Activated naive CD8-positive, alpha-beta T cell treated with anti-CD3 and anti-CD28 coated beads, Interleukin-2, amount 50 U/mL, for 16 hours (primary cell): ENCODE data around the gene SETX.

Source experiments
- DNase-seq: peaks from one replicate; pipeline ENCODE4 v3.0.0-alpha.2; 2020; ENCODE audit warnings: low read depth, low spot score

SETX gene

DNA sequence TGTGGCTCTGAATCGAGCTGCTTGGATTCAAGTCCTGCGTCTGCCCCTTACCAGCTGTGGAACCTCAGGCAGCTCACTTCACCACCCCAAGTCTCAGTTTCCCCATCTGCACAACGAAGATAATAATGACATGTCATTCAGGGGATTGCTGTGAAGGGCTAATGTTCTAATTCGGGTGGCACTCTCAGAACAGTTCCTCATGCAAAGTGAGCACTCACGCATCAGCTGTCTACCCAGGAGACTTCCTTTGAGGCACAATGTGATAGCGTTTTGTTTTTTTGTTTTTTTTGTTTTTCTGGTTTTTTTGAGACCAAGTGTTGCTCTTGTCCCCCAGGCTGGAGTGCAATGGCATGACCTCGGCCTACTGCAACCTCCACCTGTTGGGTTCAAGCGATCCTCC, 136.6 kb downstream of the SETX start:
- DNase-seq = no peak

DNA sequence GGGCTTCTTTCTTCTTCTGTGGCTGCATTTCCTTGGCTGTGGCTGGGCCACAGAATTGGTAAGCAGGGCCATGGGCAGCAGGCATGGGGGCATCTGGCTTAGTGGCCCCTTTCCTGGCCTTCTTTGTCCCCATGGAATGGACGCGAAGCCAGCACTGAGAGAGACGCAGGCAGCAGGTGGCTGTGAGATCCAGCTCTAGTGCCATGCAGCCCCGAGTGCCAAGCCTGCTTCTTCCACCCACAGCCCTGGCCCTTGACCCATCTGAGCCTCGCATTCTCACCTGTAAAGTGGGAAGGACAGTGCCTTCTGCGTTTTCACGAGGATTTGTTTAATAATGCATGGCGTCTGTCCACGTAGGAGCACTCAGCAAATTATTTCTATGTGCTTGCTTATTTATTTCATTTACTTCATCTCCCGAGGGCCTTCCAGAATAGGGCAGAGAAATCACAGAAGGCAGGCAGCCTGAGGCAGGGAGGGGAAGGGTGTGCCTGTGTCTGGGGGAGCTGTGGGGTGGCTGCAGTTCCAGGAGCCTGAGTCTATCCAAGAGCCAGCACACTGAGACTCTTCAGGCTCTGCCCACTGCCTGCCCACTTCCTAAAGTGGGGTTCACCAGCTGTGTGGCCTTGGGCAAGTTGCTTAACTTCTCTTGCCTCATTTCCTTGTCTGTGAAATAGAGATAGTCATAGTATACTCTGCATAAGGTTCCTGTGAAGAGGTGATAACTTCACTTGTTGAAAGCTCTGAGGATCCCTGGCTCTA, 137.7 kb downstream of the SETX start:
- no peak for DNase-seq

DNA sequence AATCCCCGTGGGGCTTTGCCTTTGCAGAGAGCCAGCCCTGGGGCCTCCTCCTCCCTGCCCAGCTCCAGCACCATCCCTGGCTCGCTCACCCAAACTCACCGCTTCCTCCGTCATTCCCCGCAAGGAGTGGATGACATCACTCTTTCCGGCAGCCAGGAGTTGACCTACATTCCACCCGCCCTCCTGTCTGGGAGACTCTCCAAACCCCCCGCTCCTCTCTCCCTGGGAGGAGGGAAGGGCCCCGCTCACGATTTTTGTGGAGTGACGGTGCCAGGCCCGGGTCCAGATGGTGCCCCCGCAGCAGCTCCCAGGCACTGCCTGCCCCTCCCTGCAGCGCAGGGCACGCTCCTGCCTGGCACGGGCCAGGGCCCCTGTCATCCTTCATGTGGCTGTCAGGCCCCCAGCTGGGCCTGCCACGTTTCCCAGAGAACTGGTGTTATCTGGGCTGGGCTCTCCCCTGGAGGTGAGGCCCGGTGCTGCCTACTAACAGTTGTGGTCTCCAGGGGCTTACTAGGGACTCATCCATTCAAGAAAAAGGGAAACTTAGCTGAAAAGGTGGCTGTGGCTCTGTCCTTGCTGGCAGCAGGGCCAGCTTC, 140.7 kb downstream of the SETX start:
- no peak for DNase-seq

DNA sequence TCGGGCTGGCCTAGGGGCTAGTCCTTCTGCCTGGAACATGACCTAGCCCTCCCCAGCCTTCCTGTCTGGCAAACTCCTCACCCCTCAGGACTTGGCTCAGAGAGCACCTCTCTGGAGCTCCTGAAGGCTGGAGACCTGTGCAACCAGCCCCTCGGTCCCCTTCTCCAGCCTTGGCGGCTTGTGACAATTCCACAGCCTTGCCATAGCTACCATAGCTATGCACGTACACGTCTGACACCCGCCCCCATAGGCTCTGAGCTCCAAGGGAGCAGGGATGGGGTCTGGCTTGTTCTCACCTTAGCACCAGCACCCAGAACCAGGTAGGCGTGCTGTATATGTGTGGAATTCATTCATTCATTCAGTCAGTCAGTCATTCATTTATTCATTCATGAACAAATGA, 143.2 kb downstream of the SETX start:
- no peak for DNase-seq
